Glutamatergic neuron (in vitro differentiated cells): ENCODE measurements around the gene SHROOM4. TPM values are rescaled to one million over a fixed set of nuclear protein-coding genes. Genes with fewer than 3 reads are reported as not detected.

ENCODE experiments used
- DNase-seq: peaks from one replicate; pipeline ENCODE4 v3.0.0; 2022
- H3K27ac Mint-ChIP-seq: one replicate; pipeline ENCODE4 v1.8.0; 2020; ENCODE audit warnings: mild to moderate bottlenecking, mixed read lengths, inconsistent platforms; ENCODE audit not compliant: unreplicated experiment
- H3K27me3 Mint-ChIP-seq: one replicate; pipeline ENCODE4 v1.8.0; 2020; ENCODE audit warnings: mild to moderate bottlenecking, moderate library complexity, mixed read lengths, inconsistent platforms; ENCODE audit not compliant: unreplicated experiment
- H3K36me3 Mint-ChIP-seq: one replicate; pipeline ENCODE4 v1.8.0; 2020; ENCODE audit warnings: mild to moderate bottlenecking, mixed read lengths, inconsistent platforms; ENCODE audit not compliant: unreplicated experiment
- H3K4me1 Mint-ChIP-seq: one replicate; pipeline ENCODE4 v1.8.0; 2020; ENCODE audit warnings: mild to moderate bottlenecking, low read depth, mixed read lengths, inconsistent platforms; ENCODE audit not compliant: unreplicated experiment
- H3K4me3 Mint-ChIP-seq: one replicate; pipeline ENCODE4 v1.8.0; 2020; ENCODE audit warnings: mild to moderate bottlenecking, mixed read lengths, inconsistent platforms; ENCODE audit not compliant: unreplicated experiment
- H3K9me3 Mint-ChIP-seq: one replicate; pipeline ENCODE4 v1.8.0; 2020; ENCODE audit warnings: mild to moderate bottlenecking, moderate library complexity, mixed read lengths, inconsistent platforms; ENCODE audit not compliant: unreplicated experiment
- total RNA-seq: library from RNA; stranded (reverse); fragmentation: NEBNext Ultra II Directional; extraction: Animal tissue kit (Norgen Biotek cat#: 25700); gene quantifications from one replicate; pipeline ENCODE4 v1.2.1, GENCODE V29; 2021; ENCODE audit not compliant: unreplicated experiment
- TF ChIP-seq, protein P1 (sequence below): fragments of 200-600 bp; sonication (generic); IDR thresholded peaks from one replicate; pipeline ENCODE4 v1.5.0; 2021; ENCODE audit not compliant: partially characterized antibody, unreplicated experiment

The SHROOM4 gene
- total RNA-seq, 1 donor from 2014 or later = 0.96 TPM

DNA sequence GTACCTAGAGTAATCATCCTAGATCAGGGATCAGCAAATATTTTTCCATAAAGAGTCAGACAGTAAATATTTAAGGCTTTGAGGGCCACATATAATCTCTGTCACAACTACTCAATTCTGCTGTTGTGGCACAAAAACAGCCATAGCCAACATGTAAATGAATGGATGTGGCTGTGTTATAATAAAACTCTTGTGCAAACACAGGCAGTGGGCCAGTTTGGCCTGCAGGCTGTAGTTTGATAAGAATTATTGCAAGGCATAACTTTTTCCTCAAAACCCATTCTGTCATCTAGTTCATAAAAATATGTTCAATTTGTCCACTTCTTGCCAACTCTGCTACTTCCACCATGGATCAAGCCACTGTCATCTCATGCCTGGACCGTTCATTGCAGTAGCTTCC, 39.4 kb upstream of the SHROOM4 start:
- no peak for DNase-seq
- Mint-ChIP-seq H3K27ac (no peak overlapping the region), H3K4me3 (no peak overlapping the region), H3K9me3 (peaks cover 1% of the 10 kb centered on the region), H3K27me3 (no peaks in the 10 kb centered on the region), H3K36me3 (no peaks in the 10 kb centered on the region), H3K4me1 (no peaks in the 10 kb centered on the region)
- TF ChIP-seq, protein P1, sequence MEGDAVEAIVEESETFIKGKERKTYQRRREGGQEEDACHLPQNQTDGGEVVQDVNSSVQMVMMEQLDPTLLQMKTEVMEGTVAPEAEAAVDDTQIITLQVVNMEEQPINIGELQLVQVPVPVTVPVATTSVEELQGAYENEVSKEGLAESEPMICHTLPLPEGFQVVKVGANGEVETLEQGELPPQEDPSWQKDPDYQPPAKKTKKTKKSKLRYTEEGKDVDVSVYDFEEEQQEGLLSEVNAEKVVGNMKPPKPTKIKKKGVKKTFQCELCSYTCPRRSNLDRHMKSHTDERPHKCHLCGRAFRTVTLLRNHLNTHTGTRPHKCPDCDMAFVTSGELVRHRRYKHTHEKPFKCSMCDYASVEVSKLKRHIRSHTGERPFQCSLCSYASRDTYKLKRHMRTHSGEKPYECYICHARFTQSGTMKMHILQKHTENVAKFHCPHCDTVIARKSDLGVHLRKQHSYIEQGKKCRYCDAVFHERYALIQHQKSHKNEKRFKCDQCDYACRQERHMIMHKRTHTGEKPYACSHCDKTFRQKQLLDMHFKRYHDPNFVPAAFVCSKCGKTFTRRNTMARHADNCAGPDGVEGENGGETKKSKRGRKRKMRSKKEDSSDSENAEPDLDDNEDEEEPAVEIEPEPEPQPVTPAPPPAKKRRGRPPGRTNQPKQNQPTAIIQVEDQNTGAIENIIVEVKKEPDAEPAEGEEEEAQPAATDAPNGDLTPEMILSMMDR = no peak

- no peak overlapping the region for H3K4me3 Mint-ChIP-seq
- peaks cover 1% of the 10 kb centered on the region for H3K9me3 Mint-ChIP-seq
- H3K27ac Mint-ChIP-seq = no peak overlapping the region
- no peak for DNase-seq
- TF ChIP-seq, protein P1 = no peak
- no peaks in the 10 kb centered on the region for H3K27me3 Mint-ChIP-seq
- no peaks in the 10 kb centered on the region for H3K4me1 Mint-ChIP-seq
- H3K36me3 Mint-ChIP-seq = no peaks in the 10 kb centered on the region
Measured at GRCh38 chrX:50852524-50852923, 38.5 kb upstream of the SHROOM4 start.

DNA sequence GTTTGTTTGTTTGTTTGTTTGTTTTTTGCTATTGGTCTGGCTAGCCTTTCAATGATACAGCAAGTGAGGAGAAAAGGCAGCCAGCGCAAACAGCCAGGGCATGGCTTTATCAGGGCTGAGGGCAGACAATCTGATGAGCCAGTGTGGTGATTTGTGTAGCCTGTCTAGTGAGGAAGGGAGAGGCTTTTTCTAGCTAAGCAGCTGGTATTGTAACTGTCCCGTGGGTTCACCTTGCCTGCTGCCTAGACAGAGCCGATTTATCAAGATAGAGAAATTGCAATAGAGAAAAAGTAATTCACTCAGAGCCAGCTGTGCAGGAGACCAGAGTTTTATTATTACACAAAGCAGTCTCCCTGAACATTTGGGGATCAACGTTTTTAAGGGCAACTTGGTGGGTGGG, 28.2 kb upstream of the SHROOM4 start:
- Mint-ChIP-seq H3K4me3 (no peak overlapping the region), H3K9me3 (peaks cover 3% of the 10 kb centered on the region), H3K36me3 (no peaks in the 10 kb centered on the region), H3K27ac (no peak overlapping the region), H3K4me1 (no peaks in the 10 kb centered on the region), H3K27me3 (no peaks in the 10 kb centered on the region)
- no peak for DNase-seq
- TF ChIP-seq, protein P1 = no peak

GRCh38 chrX:50839730-50840129, 25.7 kb upstream of the SHROOM4 start:
- Mint-ChIP-seq H3K36me3 (no peaks in the 10 kb centered on the region), H3K4me3 (no peak overlapping the region), H3K27ac (no peak overlapping the region), H3K27me3 (no peaks in the 10 kb centered on the region), H3K9me3 (peaks cover 3% of the 10 kb centered on the region), H3K4me1 (no peaks in the 10 kb centered on the region)
- no peak for DNase-seq
- TF ChIP-seq, protein P1 = no peak

DNA sequence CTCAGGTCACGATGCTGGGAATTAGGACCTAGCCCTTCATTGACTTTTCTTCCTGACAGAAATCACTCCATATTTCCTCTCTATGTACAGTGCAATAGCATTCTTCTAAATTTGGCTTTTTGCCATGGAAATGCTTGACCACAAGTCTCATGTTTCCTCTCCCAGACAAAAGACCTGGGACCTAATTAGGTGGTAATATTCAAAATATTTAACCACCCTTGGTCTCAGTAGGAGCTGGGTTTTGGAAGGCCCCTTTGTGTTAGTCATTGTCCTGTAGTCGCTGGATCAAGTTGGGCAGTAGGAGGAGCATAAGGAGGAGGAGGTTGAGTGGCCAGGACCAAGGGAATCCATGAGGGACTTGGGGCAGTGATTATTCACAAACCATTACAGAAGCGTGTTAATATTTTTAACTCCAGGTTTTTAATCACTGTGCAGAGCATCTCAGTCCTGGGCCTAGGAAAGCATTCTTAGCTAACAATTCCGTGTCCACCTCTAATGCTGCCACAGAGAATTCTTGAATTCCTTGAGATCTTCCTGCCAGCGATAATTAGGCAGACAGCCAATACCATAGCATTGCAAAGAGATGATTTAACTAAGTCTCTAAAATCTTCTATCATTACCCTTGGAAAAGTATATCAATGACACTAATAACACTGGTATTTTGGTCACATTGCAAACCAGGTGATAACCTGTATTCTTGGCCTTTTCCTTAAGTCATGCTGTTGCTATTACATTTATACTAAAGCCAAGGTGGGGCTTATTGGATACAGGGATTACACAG, 25.0 kb upstream of the SHROOM4 start:
- no peaks in the 10 kb centered on the region for H3K27me3 Mint-ChIP-seq
- no peaks in the 10 kb centered on the region for H3K36me3 Mint-ChIP-seq
- H3K4me1 Mint-ChIP-seq = no peaks in the 10 kb centered on the region
- TF ChIP-seq, protein P1 = no peak
- H3K27ac Mint-ChIP-seq = no peak overlapping the region
- no peak overlapping the region for H3K4me3 Mint-ChIP-seq
- peaks cover 3% of the 10 kb centered on the region for H3K9me3 Mint-ChIP-seq
- no peak for DNase-seq
